ENCODE results near the gene ROBO1. TPM values are rescaled to one million over a fixed set of nuclear protein-coding genes. Genes with fewer than 3 reads are reported as not detected.
A peak's percentile ranks its signal among the peaks of the same experiment; 100 is the strongest.
"Not testable (repeated sequence)": the region's sequence is repeated elsewhere in the genome, so short reads cannot be mapped to it uniquely, and the experiment has no call there.

Gene ROBO1
- polyA plus RNA-seq, 3 donors: 86.9 to 107 (median 102) TPM

DNA sequence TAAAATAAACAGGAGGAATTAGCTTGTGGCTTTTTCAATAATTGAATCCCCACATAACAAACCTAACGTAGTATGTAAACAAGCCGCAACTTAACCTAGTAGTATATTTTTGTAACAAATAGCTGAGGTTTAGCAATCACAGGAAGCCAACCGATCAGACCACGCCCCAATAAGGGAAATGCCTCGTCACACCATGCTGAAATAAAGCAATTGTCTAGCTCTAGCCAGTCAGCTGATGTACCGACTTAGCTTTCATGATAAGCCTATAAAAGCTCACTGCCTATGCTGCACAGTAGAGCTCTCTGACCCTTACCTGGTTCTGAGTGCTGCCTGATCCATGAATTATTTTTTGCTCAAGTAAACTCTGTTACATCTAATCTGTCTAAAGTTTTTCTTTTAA is 208.9 kb downstream of the ROBO1 start:
- DNase-seq: no peak

DNA sequence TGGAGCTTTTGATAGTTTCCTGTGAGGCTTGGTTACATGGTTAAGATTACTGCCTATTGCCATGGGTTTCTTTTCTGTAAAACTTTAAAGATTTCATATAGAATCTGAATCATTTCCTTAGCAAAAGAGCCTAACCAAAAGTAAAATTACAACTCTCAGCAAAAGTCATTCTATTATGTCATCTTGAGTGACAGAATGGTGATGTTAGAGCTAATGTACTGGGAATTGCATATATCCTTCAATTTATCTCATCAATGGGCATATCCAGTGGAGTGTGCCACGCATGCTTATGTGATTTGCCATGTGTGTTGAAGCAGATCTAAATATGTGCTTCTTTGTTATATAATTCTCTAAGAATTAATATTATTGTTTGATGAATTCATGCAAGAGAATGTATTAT is 212.1 kb downstream of the ROBO1 start:
- no peak for DNase-seq

DNA sequence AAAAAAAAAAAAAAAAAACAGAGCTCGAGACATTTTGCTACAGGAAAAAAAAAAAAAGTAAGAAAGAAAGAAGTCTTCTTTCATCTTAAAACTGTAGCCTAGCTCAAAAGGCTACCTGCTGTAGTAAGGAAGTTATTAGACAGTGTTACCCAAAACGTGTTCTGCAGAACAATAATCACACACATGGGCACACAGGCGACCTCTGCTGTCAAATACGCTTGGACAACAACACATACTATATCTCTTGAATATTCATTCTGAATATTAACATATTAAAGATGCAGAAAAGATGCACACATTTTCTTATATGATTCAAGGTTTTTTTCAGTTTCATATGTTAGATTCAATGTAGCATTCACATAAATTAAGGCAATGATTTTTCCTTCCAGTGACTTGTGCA is 215.8 kb downstream of the ROBO1 start:
- DNase-seq: no peak

DNA sequence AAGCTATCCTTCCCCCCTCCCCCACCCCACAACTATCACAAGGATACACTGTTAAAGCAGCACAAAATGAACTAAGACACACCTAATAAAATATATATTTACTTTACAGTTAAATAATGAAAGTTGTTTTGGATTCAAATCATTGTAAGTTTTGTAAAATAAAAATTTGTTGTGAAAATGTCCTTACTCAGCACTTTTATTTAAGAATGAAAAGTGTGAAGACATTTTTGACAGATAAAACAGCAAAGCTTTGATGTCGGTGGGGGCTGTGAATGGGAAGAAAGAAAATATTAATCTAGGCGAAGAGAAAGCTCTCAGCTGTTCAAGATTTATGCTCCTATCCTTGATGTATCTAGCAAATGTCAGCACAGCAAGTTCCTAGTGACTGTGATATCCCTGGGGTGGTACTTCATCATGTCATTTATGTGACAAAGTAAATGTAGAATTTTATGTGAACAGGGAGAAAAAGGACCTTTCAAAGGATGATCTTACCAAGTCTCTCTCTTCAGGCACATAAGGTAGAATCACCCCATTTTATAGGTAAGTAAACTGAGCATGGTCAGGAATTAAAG is 216.4 kb downstream of the ROBO1 start:
- DNase-seq: no peak

DNA sequence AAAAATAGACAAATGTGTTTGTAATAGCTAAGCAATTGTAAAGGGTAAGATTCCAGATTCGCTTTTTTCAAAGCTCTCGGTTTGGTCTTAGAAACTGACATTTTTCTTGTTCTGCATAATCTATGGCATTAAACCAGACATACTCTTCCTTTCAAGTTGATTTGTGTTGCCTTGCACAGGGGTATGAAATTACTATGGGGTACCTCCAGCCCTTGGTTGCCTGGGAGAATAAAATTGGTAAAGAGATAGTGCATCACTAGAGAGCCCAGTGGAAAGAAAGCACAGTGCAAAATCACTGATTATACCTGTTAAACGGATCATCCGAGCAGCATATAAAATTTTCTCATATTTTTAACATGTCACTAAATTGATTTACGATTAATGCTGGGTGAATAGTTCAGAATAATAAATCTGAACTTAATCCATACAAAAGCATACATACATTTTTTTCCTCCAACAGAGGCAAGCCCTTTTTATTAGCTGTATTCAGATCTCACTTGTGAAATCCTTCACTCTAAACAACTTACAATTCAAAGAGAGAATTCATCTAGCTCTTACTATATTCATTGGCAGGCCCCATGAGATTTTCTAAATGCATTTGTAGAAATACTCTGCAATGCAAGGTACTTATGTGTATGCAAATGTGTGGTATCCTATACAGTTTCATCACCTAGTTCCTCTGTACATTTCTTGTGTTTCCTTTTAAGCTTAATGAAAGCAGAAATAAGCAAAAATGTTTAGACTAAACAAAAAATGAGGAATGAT is 224.4 kb downstream of the ROBO1 start:
- no peak for DNase-seq

DNA sequence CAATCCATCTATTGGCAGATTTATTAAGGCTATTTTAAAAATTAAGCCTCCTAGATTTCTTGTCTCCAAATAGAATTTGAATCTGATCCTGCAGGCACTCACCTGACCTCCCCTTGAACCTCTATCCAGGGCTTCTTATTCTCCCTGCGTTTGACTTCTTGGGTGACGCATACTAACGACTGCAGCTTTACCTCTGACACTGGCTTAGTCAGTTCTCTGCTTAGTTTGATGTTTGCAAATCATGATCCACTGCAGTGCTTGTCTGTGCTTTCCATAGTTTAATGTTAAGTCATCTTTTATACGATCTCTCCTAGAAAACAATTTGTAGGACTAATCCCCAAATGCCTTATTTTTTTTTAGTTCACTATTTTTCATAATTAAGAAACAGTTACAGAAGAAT is 233.1 kb downstream of the ROBO1 start:
- no peak for DNase-seq

DNA sequence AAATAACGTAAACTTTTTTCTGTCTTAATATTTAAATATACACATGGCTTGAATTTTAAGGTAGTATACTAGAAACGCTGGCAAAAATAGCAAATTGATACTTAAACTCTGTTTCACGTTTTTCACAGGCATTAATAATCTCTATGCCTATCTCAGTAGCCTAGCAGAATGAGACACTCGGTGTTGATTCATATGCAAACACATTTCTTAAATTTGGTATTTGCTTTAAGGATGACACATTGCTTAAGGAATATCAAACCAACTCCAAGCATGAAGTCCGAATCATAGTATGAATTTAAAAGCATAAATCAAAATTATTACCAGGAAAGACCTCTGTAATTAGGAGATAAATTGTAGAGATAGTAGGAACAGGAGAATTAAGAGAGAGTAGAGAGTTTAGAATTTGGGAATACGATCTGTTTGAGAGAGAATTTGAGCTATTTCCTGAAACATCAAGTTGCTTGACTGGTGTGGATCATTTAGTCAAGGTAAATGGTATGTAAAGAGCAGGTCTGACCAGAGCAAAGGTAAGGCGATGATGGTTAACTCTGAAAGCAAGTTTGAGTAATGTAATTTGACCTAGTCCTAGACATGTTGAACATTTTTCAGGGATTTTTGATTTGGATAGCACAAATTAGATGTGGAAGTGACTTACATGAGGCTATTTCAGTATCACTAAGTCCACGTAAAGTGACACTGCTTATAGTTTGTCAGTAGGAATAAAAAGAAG is 236.1 kb downstream of the ROBO1 start:
- no peak for DNase-seq

DNA sequence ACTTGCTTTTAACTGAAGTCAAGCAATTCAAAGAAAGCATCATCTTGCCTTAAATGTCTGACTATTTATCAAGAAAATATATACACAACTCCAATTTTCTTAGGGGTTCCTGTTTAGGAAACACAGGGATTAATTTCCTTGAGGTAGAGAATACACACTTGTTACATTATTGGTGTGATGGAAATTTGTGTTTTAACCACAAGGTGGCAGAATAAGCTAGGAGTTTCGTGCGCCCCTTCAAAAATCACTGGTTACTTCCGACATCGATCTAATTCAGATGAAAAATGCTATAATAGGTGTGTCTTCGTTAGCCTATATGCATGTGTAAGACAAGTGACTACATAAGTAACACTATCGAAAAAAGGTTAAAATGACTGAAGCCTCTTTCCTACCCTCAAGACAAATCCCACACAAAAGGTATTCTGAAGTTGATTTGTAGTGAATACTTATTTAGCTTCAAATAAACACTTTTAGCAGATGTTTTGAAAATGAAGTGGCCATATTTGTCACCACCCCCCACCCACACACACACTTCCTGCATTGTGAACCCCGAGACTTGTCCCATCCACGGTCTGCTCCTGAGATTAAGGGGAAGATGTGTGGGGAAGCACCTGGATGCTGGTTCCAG is 246.5 kb downstream of the ROBO1 start:
- peak; percentile 41 for DNase-seq

DNA sequence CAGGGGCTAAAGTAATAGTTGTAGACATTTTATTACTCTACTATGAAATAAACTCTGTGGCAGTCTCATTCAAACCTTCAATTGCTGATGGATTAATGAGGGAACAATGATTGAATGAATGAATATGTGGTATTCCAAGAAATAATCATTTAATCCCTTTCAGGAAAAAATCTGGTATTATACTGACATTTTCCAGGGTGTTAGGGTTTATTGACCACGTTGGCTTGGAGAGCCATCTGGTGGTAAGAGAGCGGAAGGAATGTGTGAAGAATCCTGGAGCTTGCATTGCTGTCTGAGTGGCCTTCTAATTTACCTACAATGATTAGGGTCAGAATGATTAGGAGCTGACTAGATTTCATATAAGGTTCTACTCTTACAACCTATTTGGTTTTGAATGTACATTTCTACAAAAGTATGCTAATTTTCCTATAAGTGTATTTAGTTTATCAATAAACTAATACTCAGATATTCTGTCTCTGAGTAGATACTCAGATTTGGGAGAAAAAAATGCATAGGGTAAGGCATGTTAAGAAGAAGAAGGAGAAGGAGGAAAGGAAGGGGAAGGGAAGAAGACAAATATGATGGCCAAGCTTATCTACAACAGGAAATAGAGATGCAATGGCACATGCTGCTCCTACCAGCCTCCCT is 249.9 kb downstream of the ROBO1 start:
- DNase-seq: peak; percentile 27

DNA sequence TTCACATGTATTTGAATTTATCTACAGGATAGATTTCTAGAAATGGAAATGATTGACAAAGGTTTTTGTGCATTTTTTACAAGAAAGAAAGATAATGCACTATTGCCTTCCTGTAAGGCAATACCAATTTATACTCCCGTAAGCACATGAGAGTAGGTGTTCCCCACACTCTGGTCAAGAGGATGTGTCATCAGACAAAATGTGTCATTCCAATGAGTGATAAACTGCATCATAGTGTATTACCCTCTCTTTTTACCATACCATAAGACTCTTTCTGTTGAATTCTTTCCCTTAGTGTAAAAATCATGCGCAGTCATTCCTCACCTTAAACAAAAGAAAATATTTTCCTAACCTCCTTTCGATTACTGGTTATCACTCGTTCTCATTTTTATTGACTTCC is 251.0 kb downstream of the ROBO1 start:
- no peak for DNase-seq

DNA sequence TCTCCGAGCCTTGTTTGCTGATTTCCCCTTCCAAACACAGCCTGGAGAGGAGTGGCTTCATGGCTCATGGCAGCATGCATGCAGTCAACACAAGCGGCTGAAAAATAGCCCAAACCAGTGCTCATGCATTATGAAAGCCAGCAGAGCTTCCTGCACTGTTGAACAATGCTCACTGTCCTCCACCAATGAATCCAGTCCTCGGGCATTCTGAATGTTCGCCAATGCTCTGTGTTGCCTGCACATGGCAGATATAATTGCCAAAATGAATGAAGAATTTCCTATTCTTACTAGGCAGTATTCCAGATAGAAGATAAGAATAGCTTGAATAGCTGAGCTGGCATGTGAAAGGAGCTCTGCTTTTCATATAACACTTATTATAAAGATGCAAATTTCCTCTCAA is 252.7 kb downstream of the ROBO1 start:
- no peak for DNase-seq

DNA sequence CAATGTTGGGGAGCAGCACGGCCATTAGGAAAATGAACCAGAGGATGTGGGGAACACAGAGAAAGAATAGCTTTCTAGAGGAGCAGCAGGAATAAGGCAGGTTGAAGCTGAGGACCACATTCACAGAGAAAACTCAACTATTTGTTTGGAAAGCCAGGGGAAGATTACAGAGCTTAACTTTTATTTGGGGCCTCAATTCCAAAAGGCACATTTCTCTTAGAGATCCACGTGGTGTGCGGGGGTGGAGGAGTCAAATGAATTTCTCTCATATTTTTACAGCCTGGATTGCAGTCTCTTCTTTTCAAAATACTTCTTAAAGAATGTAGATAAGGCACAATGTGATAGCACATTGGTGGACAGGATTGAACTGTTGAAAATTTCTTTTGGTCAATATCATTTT is 253.7 kb downstream of the ROBO1 start:
- DNase-seq: no peak

DNA sequence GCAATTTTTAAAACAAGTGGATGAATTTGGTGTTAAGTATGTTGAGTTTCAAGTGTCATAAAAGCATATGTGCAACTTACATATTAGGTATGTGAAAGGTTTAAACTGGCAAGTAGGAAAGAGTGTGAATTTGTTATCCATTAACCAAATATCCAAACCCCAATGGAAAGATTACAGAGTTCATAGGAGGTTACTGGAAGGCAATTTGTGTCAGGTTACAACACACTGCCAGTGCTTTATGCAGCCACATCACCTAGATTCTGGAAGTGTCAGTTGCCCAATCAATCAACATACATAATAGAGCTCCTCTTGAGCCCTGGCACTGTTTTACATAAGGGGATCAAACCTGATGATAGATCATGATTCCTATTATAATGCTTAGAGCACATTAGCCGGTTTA is 261.0 kb downstream of the ROBO1 start:
- no peak for DNase-seq

DNA sequence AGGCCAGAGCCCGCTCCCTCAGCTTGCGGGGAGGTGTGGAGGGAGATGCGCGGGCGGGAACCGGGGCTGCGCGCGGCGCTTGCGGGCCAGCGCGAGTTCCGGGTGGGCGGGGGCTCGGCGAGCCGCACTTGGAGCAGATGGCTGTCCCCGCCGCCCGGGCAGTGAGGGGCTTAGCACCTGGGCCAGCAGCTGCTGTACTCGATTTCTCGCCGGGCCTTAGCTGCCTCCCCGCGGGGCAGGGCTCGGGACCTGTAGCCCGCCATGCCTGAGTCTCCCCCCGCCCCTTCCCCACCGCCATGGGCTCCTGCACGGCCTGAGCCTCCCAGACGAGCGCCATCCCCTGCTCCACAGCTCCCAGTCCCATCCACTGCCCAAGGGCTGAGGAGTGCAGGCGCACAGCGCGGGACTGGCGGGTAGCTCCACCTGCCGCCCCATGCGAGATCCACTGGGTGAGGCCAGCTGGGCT is 265.5 kb downstream of the ROBO1 start:
- not testable (repeated sequence) for DNase-seq

DNA sequence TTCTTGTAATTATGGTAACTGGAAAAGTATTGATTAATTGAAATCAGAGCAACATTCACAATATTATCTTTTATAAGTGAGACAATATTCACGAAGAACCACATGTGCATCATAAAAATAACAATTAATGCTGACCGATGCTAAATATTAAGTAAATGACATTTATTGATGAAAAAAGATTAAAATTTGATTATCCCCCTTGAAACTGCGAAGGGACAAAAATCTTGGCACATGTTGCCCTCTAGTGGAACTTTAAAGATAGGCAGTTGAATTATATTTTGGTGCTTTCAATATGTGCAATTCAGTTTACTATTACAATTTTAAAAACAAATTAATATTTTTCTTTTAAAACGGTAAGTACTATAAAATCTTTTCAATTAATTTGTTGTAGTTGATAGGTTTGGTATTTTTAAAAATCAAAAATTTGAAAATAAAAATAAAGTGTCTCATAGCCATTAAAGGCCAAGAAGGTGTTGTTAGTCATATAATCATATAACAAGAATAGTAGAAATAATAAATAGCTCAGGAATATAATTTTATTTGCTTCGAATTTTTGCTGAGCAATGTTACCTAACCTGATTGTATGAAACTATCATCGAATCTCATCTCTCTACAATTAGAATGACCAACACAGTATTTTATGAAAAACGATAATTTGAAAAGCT is 270.2 kb downstream of the ROBO1 start:
- DNase-seq: no peak

DNA sequence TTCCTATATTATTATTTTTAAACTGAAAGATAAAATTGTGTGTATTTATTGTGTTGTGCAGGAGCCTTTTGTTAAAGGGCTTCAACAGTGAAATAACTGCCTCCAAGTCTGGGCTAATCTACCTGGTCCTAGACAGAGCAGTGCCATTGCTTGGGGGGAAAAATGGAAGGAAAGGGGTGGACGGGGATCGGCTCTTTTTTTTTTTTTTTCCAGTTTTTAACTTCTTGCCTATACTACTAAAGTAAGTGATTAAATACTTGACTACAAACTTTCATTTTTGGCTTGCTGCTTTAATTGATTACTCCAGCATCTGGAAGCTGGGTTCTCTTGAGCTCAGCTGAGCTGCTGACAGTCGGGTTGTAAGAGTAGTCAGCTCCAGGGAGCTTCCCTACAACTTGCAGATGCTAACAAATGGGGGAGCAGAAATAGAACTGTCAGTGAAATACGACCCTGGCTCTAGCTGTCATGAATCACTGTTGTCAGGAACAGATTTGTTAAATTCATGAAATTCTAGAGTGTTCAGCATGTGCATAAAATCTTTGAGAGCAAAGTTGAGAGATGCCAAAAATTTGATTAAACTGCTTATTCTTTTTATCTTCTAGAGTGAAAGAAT is 276.7 kb downstream of the ROBO1 start:
- DNase-seq: no peak

DNA sequence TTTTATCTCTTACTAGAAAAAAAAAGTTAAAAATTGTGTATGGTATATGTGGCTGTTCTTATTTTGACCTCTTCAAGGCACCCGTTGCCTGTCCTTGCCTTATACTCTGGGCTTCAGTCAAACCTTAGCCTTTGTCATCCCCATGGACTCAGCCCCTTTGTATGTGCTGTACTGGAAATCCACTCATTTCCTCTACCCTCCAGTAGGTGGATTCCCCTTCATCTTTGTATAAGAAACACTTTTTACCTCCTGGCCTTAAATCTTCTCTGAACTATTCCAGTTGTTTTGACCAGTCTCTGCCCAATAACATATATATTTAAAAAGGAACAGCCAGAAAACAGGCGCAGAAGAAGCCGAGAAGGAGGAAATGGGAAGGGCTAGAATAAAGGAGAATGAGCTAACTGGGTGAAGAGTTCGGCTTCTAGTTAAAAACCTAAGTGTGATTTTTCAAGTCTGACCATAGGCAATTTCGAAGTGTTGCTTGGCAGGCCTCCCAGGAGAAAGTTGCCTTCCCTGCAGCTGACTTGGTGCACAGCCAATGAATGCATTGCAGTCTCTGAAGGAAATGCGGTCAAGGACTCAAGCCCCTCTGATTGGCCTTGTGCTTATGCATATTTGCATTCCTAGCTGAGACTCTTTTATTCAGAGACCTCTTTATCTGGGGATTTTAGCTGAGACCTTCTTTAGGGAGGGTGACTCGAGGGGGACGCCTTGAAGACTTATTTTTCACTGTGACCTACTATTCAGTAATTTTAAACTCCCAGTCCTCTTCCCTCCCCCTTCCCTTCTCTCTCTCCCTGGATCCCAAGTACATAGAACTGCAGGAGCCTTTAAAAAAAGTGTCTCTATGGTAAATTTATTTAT is 277.4 kb downstream of the ROBO1 start:
- DNase-seq: peak; percentile 73

DNA sequence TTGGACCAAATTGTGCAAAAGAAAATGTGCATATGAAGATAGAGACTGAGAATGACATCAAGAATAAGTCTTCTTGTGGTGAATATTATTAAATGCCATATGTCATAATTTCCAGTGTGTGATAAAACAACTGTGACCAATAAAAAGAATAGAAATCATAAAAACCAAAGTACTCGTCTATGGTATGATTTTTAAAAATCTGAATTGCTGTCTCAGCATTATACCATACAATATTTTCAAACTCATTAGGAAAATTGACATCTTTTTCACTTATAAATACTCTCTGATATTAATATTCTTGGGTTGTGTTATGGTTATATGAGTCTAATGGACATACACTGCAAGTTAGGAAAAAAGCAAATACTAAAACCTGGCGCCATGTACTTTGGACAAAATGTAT is 279.4 kb downstream of the ROBO1 start:
- DNase-seq: no peak

DNA sequence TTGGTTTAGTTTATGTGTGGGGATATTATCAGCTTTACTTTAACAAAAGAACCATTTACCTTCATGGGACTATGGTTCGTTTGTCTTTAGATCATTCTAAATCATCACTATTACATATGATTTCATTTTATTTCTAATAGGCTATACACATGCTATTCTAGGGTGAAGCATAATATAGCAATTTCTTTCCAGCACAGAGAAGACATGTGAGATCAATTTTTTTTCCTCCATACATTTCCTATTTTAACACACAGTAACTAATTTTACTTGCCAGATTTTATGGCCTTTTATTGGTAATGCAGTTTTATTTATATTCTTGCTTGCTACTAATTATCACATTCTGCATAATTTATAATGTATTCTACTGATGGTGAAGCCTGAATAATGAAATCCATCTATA is 287.1 kb downstream of the ROBO1 start:
- no peak for DNase-seq

DNA sequence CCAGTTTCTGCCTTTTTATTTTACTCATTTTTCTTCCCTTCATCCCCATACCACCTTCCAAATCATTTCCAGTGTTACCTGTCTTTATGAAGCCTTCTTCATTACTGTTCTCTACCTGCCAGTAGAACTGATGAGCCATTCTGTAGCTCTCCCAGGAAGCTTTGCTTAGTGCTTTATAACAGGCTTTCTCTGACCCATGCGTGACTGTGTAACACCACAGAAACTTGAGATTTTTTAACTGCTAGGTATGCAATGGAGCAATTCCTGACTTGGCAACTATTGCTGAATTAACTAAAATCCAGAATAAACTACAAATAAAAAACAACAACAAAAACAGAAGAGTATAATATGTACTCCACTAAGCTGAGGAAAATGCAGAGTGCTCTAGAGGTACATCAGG is 289.2 kb downstream of the ROBO1 start:
- DNase-seq: no peak

All from renal pelvis (tissue), 4 donors.